ENCODE measurements around the gene ODAD3. TPM values are rescaled to one million over a fixed set of nuclear protein-coding genes. Genes with fewer than 3 reads are reported as not detected.
"Not testable (repeated sequence)": the region's sequence is repeated elsewhere in the genome, so short reads cannot be mapped to it uniquely, and the experiment has no call there.

The ODAD3 gene
- total RNA-seq, 1 experiment from 2014 or later = 0.39 TPM

- H2AFZ ChIP-seq = no peak overlapping the region
- no peak overlapping the region for H3K4me2 ChIP-seq
- intact Hi-C loops (cut with micrococcal nuclease; ENCODE audit: unreplicated experiment) = no loop called here
- DNase-seq = no peak
- no peaks in the 10 kb centered on the region for H3K27me3 ChIP-seq (ENCODE audit: insufficient read depth, low read depth)
- no peak overlapping the region for H3K4me3 ChIP-seq
- H3F3A ChIP-seq (ENCODE audit: insufficient read depth, low read depth) = peaks cover 21% of the 10 kb centered on the region; the same call in 1 of the 2 replicates
- H3K36me3 ChIP-seq (ENCODE audit: low read depth) = no peaks in the 10 kb centered on the region
- H3K9me3 ChIP-seq (ENCODE audit: insufficient read depth, low read depth) = no peaks in the 10 kb centered on the region
- H3K9me2 ChIP-seq (ENCODE audit: insufficient read depth) = no peaks in the 10 kb centered on the region
- H3K4me1 ChIP-seq (replicated peaks; ENCODE audit: insufficient read depth) = no peaks in the 10 kb centered on the region
- TF ChIP-seq EZH2 (IDR thresholded peaks at IDR 0.05; ENCODE audit: low read depth) = no peak
- TF ChIP-seq, protein P1, sequence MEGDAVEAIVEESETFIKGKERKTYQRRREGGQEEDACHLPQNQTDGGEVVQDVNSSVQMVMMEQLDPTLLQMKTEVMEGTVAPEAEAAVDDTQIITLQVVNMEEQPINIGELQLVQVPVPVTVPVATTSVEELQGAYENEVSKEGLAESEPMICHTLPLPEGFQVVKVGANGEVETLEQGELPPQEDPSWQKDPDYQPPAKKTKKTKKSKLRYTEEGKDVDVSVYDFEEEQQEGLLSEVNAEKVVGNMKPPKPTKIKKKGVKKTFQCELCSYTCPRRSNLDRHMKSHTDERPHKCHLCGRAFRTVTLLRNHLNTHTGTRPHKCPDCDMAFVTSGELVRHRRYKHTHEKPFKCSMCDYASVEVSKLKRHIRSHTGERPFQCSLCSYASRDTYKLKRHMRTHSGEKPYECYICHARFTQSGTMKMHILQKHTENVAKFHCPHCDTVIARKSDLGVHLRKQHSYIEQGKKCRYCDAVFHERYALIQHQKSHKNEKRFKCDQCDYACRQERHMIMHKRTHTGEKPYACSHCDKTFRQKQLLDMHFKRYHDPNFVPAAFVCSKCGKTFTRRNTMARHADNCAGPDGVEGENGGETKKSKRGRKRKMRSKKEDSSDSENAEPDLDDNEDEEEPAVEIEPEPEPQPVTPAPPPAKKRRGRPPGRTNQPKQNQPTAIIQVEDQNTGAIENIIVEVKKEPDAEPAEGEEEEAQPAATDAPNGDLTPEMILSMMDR (conservative IDR thresholded peaks at IDR 0.05) = no peak
- H3K27ac ChIP-seq = no peak overlapping the region
- ChIA-PET POLR2A (ENCODE audit: unreplicated experiment) (interaction anchor here (0.6 kb wide), 1 partner anchor 136 kb away, joined by 8 read pairs; the partner anchor contains the start of gene ZNF627), CTCF (no interaction called here)
- no peaks in the 10 kb centered on the region for H4K20me1 ChIP-seq (ENCODE audit: insufficient read depth)
- H3K79me2 ChIP-seq (ENCODE audit: low read depth) = no peaks in the 10 kb centered on the region
- no TSS peak for BruUV-seq (replicated peaks)
These were observed 26.5 kb upstream of the ODAD3 start for GRCh38 chr19:11461453-11461852.

DNA sequence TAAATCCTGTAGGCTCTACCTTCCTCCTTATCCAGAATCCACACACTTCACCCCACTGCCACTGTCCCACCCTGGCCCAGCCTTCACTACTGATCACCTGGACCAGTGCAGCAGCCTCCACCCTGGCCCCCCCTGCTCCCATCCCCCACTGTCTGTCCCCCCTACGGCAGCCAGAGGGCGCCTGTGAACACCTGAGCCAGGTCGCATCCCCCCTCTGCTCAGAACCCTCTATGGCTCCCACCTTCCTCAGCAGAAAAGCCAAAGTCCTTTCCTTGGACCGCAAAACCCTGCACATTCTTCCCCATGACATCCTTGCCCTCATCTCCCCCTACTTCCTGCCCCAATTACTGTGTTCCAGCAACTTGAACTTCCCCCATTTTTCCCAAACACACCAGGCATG lies 25.3 kb upstream of the ODAD3 start:
- Histone ChIP-seq H3K4me2 (no peak overlapping the region), H2AFZ (no peak overlapping the region), H3F3A (ENCODE audit: insufficient read depth, low read depth) (peaks cover 20% of the 10 kb centered on the region; the same call in 1 of the 2 replicates), H3K4me3 (no peak overlapping the region), H3K4me1 (replicated peaks; ENCODE audit: insufficient read depth) (no peaks in the 10 kb centered on the region), H3K27ac (no peak overlapping the region), H4K20me1 (ENCODE audit: insufficient read depth) (no peaks in the 10 kb centered on the region), H3K9me2 (ENCODE audit: insufficient read depth) (no peaks in the 10 kb centered on the region), H3K79me2 (ENCODE audit: low read depth) (no peaks in the 10 kb centered on the region), H3K36me3 (ENCODE audit: low read depth) (no peaks in the 10 kb centered on the region), H3K27me3 (ENCODE audit: insufficient read depth, low read depth) (no peaks in the 10 kb centered on the region), H3K9me3 (ENCODE audit: insufficient read depth, low read depth) (no peaks in the 10 kb centered on the region)
- ChIA-PET POLR2A (ENCODE audit: unreplicated experiment) (no interaction called here), CTCF (no interaction called here)
- no peak for DNase-seq
- TF ChIP-seq EZH2 (IDR thresholded peaks at IDR 0.05; ENCODE audit: low read depth) = no peak
- TF ChIP-seq, protein P1 (conservative IDR thresholded peaks at IDR 0.05) = peak; percentile 49
- intact Hi-C loops (cut with micrococcal nuclease; ENCODE audit: unreplicated experiment) = no loop called here
- no TSS peak for BruUV-seq (replicated peaks)

GRCh38 chr19:11458912-11459311 lies 24.0 kb upstream of the ODAD3 start:
- H3K79me2 ChIP-seq (ENCODE audit: low read depth); intact Hi-C loops (cut with micrococcal nuclease; ENCODE audit: unreplicated experiment); BruUV-seq (replicated peaks); H3K27ac ChIP-seq; H3K4me1 ChIP-seq (replicated peaks; ENCODE audit: insufficient read depth); H3K27me3 ChIP-seq (ENCODE audit: insufficient read depth, low read depth); H3K9me3 ChIP-seq (ENCODE audit: insufficient read depth, low read depth); POLR2A ChIA-PET (ENCODE audit: unreplicated experiment); H3K36me3 ChIP-seq (ENCODE audit: low read depth); H4K20me1 ChIP-seq (ENCODE audit: insufficient read depth); H3K9me2 ChIP-seq (ENCODE audit: insufficient read depth); H2AFZ ChIP-seq; H3K4me2 ChIP-seq; H3K4me3 ChIP-seq: not testable (repeated sequence)
- peak in 1 of 2 experiments; percentile 31 for DNase-seq
- CTCF ChIA-PET = interaction anchor here (0.7 to 0.9 kb wide), 2 partner anchors 77 to 79 kb away, joined by 3 to 8 read pairs; no protein-coding TSS in a partner anchor
- H3F3A ChIP-seq (ENCODE audit: insufficient read depth, low read depth) = peaks cover 10% of the 10 kb centered on the region; the same call in 1 of the 2 replicates
